OCI-LY7 (cell line): ENCODE results near the gene CREB5. TPM values are rescaled to one million over a fixed set of nuclear protein-coding genes. Genes with fewer than 3 reads are reported as not detected.

Experiments used
- BruUV-seq: library from RNA; stranded (reverse); fragments of 400-500 nt; replicated peaks from 2 replicates; lab custom pipeline; 2021; lab: Mats Ljungman, UMichigan
- CTCF ChIA-PET: fragments of 300-600 bp; sonication (Branson Sonifier 250); formaldehyde crosslinking; loops from one replicate; lab custom pipeline; 2022; ENCODE audit warnings: antibody characterized with exemption; ENCODE audit not compliant: unreplicated experiment; lab: Charles Lee
- POLR2A ChIA-PET: fragments of 300-600 bp; sonication (Branson Sonifier 250); formaldehyde crosslinking; loops from one replicate; lab custom pipeline; 2022; ENCODE audit warnings: antibody characterized with exemption; lab: Charles Lee
- DNase-seq: peaks from one replicate; pipeline ENCODE4 v3.0.0-alpha.2; 2015; ENCODE audit warnings: low spot score
- H2AFZ ChIP-seq: fragments of 200-600 bp; sonication (generic), shearing (Covaris generic); 2 replicates; pipeline ENCODE4 v1.6.1; 2014; ENCODE audit warnings: mild to moderate bottlenecking, antibody characterized with exemption, low read length, moderate library complexity
- H3K27ac ChIP-seq: fragments of 200-600 bp; sonication (generic); 2 replicates; pipeline ENCODE4 v1.5.1; 2014; ENCODE audit warnings: mixed run types, low read depth, mild to moderate bottlenecking, moderate library complexity, low read length, inconsistent platforms; ENCODE audit not compliant: poor library complexity, severe bottlenecking
- H3K36me3 ChIP-seq: fragments of 200-600 bp; sonication (generic); 2 replicates; pipeline ENCODE4 v1.6.1; 2014; ENCODE audit warnings: mild to moderate bottlenecking, antibody characterized with exemption, low read length, moderate library complexity, mixed read lengths; ENCODE audit not compliant: insufficient read depth
- H3K4me1 ChIP-seq: fragments of 200-600 bp; sonication (generic); 2 replicates; pipeline ENCODE4 v1.5.1; 2014; ENCODE audit warnings: mild to moderate bottlenecking, low read length; ENCODE audit not compliant: insufficient read depth, poor library complexity, severe bottlenecking
- H3K4me2 ChIP-seq: fragments of 200-600 bp; sonication (generic); 2 replicates; pipeline ENCODE4 v1.6.1; 2014; ENCODE audit warnings: mild to moderate bottlenecking, low read length
- H3K4me3 ChIP-seq: fragments of 200-600 bp; sonication (generic); 2 replicates; pipeline ENCODE4 v1.5.1; 2014; ENCODE audit warnings: mild to moderate bottlenecking, low read depth, low read length; ENCODE audit not compliant: poor library complexity, severe bottlenecking
- H3K79me2 ChIP-seq: fragments of 200-600 bp; sonication (generic); 2 replicates; pipeline ENCODE4 v1.6.1; 2016; ENCODE audit warnings: low read depth, mild to moderate bottlenecking, low read length, moderate library complexity, mixed read lengths; ENCODE audit not compliant: insufficient read depth
- H3K9me2 ChIP-seq: fragments of 200-600 bp; sonication (generic); 2 replicates; pipeline ENCODE4 v1.6.1; 2016; ENCODE audit warnings: mild to moderate bottlenecking, low read length, mixed read lengths; ENCODE audit not compliant: insufficient read depth
- H3K9me3 ChIP-seq: fragments of 200-600 bp; sonication (generic); 2 replicates; pipeline ENCODE4 v1.6.1; 2014; ENCODE audit warnings: mild to moderate bottlenecking, mixed run types, low read length, mixed read lengths
- H4K20me1 ChIP-seq: fragments of 200-600 bp; sonication (generic); 2 replicates; pipeline ENCODE4 v1.6.1; 2014; ENCODE audit warnings: mild to moderate bottlenecking, antibody characterized with exemption, low read length, moderate library complexity, mixed read lengths; ENCODE audit not compliant: insufficient read depth
- EZH2phosphoT487 ChIP-seq: fragments of 200-600 bp; sonication (generic); IDR thresholded peaks from 2 replicates; pipeline ENCODE4 v1.6.1; 2018; ENCODE audit warnings: low read depth, borderline replicate concordance, mild to moderate bottlenecking, mixed run types, antibody characterized with exemption, low read length, moderate library complexity, mixed read lengths
- intact Hi-C: fragments of 100-400 bp; cut with micrococcal nuclease; formaldehyde crosslinking; loops from one replicate; pipeline ENCODE4 v1.10.0; 2022; ENCODE audit not compliant: unreplicated experiment
- total RNA-seq, 2 experiments: library from RNA; depleted of rRNA in 1 of 2; stranded (reverse); fragments of >200 nt in 1 of 2; shearing (Covaris generic) in 1 of 2; gene quantifications; 2 replicates each; pipeline ENCODE4 v1.2.3, GENCODE V29; 2014 to 2022
- TF ChIP-seq, protein P1 (sequence below): fragments of 200-600 bp; sonication (generic); conservative IDR thresholded peaks from 2 replicates; pipeline ENCODE4 v1.5.1; 2014; ENCODE audit warnings: mild to moderate bottlenecking, antibody characterized with exemption, low read length, moderate library complexity, mixed read lengths

CREB5 gene
- total RNA-seq, 2 experiments from 2014 or later, result 2.0 to 13.3 TPM

- H3K4me3 ChIP-seq, result no peak overlapping the region
- no peak overlapping the region for H3K27ac ChIP-seq
- H3K4me1 ChIP-seq, result no peaks in the 10 kb centered on the region
- H3K9me2 ChIP-seq, result no peaks in the 10 kb centered on the region
- H3K9me3 ChIP-seq, result no peaks in the 10 kb centered on the region
- no peak overlapping the region for H3K4me2 ChIP-seq
- no peaks in the 10 kb centered on the region for H4K20me1 ChIP-seq
- no peak overlapping the region for H2AFZ ChIP-seq
- no peaks in the 10 kb centered on the region; the same call in 1 of the 2 replicates for H3K36me3 ChIP-seq
- TF ChIP-seq, protein P1, sequence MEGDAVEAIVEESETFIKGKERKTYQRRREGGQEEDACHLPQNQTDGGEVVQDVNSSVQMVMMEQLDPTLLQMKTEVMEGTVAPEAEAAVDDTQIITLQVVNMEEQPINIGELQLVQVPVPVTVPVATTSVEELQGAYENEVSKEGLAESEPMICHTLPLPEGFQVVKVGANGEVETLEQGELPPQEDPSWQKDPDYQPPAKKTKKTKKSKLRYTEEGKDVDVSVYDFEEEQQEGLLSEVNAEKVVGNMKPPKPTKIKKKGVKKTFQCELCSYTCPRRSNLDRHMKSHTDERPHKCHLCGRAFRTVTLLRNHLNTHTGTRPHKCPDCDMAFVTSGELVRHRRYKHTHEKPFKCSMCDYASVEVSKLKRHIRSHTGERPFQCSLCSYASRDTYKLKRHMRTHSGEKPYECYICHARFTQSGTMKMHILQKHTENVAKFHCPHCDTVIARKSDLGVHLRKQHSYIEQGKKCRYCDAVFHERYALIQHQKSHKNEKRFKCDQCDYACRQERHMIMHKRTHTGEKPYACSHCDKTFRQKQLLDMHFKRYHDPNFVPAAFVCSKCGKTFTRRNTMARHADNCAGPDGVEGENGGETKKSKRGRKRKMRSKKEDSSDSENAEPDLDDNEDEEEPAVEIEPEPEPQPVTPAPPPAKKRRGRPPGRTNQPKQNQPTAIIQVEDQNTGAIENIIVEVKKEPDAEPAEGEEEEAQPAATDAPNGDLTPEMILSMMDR, result no peak
- no peak for TF ChIP-seq EZH2phosphoT487
- intact Hi-C loops, result no loop called here
- BruUV-seq, result no TSS peak
- CTCF ChIA-PET, result no interaction called here
- H3K79me2 ChIP-seq, result no peaks in the 10 kb centered on the region
- POLR2A ChIA-PET, result no interaction called here
- no peak for DNase-seq
These were observed 311.0 kb downstream of the CREB5 start for GRCh38 chr7:28723336-28723735.

DNA sequence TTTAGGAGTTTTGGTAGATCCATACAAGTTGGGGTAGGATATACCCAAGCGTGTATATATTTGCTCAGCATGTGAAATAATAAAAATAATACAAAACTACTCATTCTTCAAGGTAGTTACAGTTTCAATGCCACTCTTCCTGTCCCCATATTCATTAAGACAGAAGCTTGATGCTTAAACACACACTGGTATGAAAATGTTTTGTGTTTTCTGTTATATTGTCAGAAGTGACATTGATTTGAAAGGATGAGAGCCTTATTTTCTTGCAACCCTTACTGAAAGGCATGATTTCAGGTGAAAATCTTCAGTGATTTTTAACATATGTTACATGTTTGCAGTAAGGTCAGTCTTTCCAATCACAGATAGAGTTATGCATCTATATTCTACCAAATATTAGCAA is 312.2 kb downstream of the CREB5 start:
- intact Hi-C loops, result no loop called here
- DNase-seq, result no peak
- no TSS peak for BruUV-seq
- H3K27ac ChIP-seq, result no peak overlapping the region
- no peak overlapping the region for H3K4me2 ChIP-seq
- H2AFZ ChIP-seq, result no peak overlapping the region
- TF ChIP-seq, protein P1, result no peak
- no peak for TF ChIP-seq EZH2phosphoT487
- H3K4me3 ChIP-seq, result no peak overlapping the region
- H3K79me2 ChIP-seq, result no peaks in the 10 kb centered on the region
- no peaks in the 10 kb centered on the region for H3K9me2 ChIP-seq
- ChIA-PET CTCF (no interaction called here), POLR2A (interaction anchor here (1.3 kb wide), 1 partner anchor 11 kb away, joined by 4 read pairs; no protein-coding TSS in a partner anchor)
- H3K36me3 ChIP-seq, result no peaks in the 10 kb centered on the region; the same call in 1 of the 2 replicates
- H4K20me1 ChIP-seq, result no peaks in the 10 kb centered on the region
- no peaks in the 10 kb centered on the region for H3K9me3 ChIP-seq
- no peaks in the 10 kb centered on the region for H3K4me1 ChIP-seq

- intact Hi-C loops, result no loop called here
- Histone ChIP-seq H2AFZ (no peak overlapping the region), H3K4me1 (no peaks in the 10 kb centered on the region), H3K9me3 (no peaks in the 10 kb centered on the region), H4K20me1 (no peaks in the 10 kb centered on the region), H3K9me2 (no peaks in the 10 kb centered on the region), H3K4me2 (no peak overlapping the region), H3K4me3 (no peak overlapping the region), H3K36me3 (no peaks in the 10 kb centered on the region; the same call in 1 of the 2 replicates), H3K27ac (no peak overlapping the region), H3K79me2 (no peaks in the 10 kb centered on the region)
- BruUV-seq, result no TSS peak
- CTCF ChIA-PET, result interaction anchor here (0.5 kb wide), 1 partner anchor 8 kb away, joined by 3 read pairs; no protein-coding TSS in a partner anchor
- TF ChIP-seq, protein P1, result no peak
- TF ChIP-seq EZH2phosphoT487, result no peak
- DNase-seq, result no peak
- POLR2A ChIA-PET, result interaction anchor here (0.7 to 1.3 kb wide), 2 partner anchors 10 to 197 kb away, joined by 4 to 5 read pairs; no protein-coding TSS in a partner anchor
These were observed 312.8 kb downstream of the CREB5 start for GRCh38 chr7:28725045-28725642.
